HAP-1 (cell line): ENCODE data around the gene GCG.
A peak's percentile ranks its signal among the peaks of the same experiment; 100 is the strongest.

ENCODE experiments used
- DNase-seq, 2 experiments: peaks; one replicate each; pipeline ENCODE4 v3.0.0-alpha.2; 2016 to 2020; ENCODE audit warnings: low spot score in 2 of 2
- H3K27me3 ChIP-seq: fragments of 250-450 bp; sonication (Bioruptor Pico); 2 replicates; pipeline ENCODE4 v1.5.1; 2020; ENCODE audit warnings: low read depth, mild to moderate bottlenecking, moderate library complexity
- H3K36me3 ChIP-seq: fragments of 250-450 bp; sonication (Bioruptor Pico); replicated peaks from 2 replicates; pipeline ENCODE4 v1.5.1; 2020; ENCODE audit warnings: mild to moderate bottlenecking
- H3K4me1 ChIP-seq: fragments of 250-450 bp; sonication (Bioruptor Pico); 2 replicates; pipeline ENCODE4 v1.5.1; 2020; ENCODE audit warnings: mild to moderate bottlenecking
- H3K4me3 ChIP-seq: fragments of 250-450 bp; sonication (Bioruptor Pico); 2 replicates; pipeline ENCODE4 v1.5.1; 2020; ENCODE audit warnings: mild to moderate bottlenecking, moderate library complexity
- H3K9me3 ChIP-seq: fragments of 250-450 bp; sonication (Bioruptor Pico); 2 replicates; pipeline ENCODE4 v1.5.1; 2020; ENCODE audit warnings: mild to moderate bottlenecking, moderate library complexity
- in situ Hi-C: fragments of 300-500 bp; cut with MboI; formaldehyde crosslinking; loops from 3 replicates; pipeline ENCODE4 v1.14.3; 2020; ENCODE audit warnings: low sequenced_read_pairs, inconsistent platforms, mixed read lengths

The GCG gene

GRCh38 chr2:162172802-162173370 lies 20.8 kb upstream of the GCG start:
- Histone ChIP-seq H3K4me1 (no peaks in the 10 kb centered on the region), H3K4me3 (no peak overlapping the region), H3K36me3 (no peaks in the 10 kb centered on the region), H3K27me3 (peaks cover 18% of the 10 kb centered on the region), H3K9me3 (no peaks in the 10 kb centered on the region)
- DNase-seq = no peak
- in situ Hi-C loops = no loop called here

GRCh38 chr2:162166745-162167144 lies 14.7 kb upstream of the GCG start:
- Histone ChIP-seq H3K36me3 (no peaks in the 10 kb centered on the region), H3K9me3 (no peaks in the 10 kb centered on the region), H3K4me3 (no peak overlapping the region), H3K4me1 (no peaks in the 10 kb centered on the region), H3K27me3 (peaks cover 11% of the 10 kb centered on the region; the same call in 1 of the 2 replicates)
- no peak for DNase-seq
- in situ Hi-C loops = no loop called here

- no peak for DNase-seq
- peaks cover 11% of the 10 kb centered on the region; the same call in 1 of the 2 replicates for H3K27me3 ChIP-seq
- H3K9me3 ChIP-seq = no peaks in the 10 kb centered on the region
- H3K4me3 ChIP-seq = no peak overlapping the region
- in situ Hi-C loops = no loop called here
- H3K36me3 ChIP-seq = no peaks in the 10 kb centered on the region
- no peaks in the 10 kb centered on the region for H3K4me1 ChIP-seq
These were observed 14.1 kb upstream of the GCG start for GRCh38 chr2:162166174-162166573.

GRCh38 chr2:162164802-162165201 lies 12.8 kb upstream of the GCG start:
- H3K27me3 ChIP-seq = peaks cover 5% of the 10 kb centered on the region; the same call in 1 of the 2 replicates
- in situ Hi-C loops = no loop called here
- no peaks in the 10 kb centered on the region for H3K9me3 ChIP-seq
- no peaks in the 10 kb centered on the region for H3K36me3 ChIP-seq
- no peak for DNase-seq
- no peaks in the 10 kb centered on the region for H3K4me1 ChIP-seq
- no peak overlapping the region for H3K4me3 ChIP-seq

- H3K4me3 ChIP-seq = no peak overlapping the region
- in situ Hi-C loops = no loop called here
- no peaks in the 10 kb centered on the region for H3K36me3 ChIP-seq
- no peak for DNase-seq
- H3K4me1 ChIP-seq = no peaks in the 10 kb centered on the region
- peaks cover 9% of the 10 kb centered on the region for H3K27me3 ChIP-seq
- H3K9me3 ChIP-seq = no peaks in the 10 kb centered on the region
These were observed 7.4 kb upstream of the GCG start for GRCh38 chr2:162159446-162159845.

- in situ Hi-C loops = no loop called here
- Histone ChIP-seq H3K27me3 (peaks cover 15% of the 10 kb centered on the region), H3K4me3 (no peak overlapping the region), H3K4me1 (no peaks in the 10 kb centered on the region), H3K36me3 (no peaks in the 10 kb centered on the region), H3K9me3 (no peaks in the 10 kb centered on the region)
- no peak for DNase-seq
These were observed 4.1 kb upstream of the GCG start for GRCh38 chr2:162156149-162156548.

GRCh38 chr2:162155093-162155492 lies 3.0 kb upstream of the GCG start:
- Histone ChIP-seq H3K36me3 (no peaks in the 10 kb centered on the region), H3K9me3 (no peaks in the 10 kb centered on the region), H3K4me3 (no peak overlapping the region), H3K4me1 (no peaks in the 10 kb centered on the region), H3K27me3 (peaks cover 15% of the 10 kb centered on the region)
- in situ Hi-C loops = no loop called here
- no peak for DNase-seq

GRCh38 chr2:162153608-162154224 lies 1.7 kb upstream of the GCG start:
- in situ Hi-C loops = no loop called here
- peak; percentile 37 to 77 for DNase-seq
- Histone ChIP-seq H3K4me1 (no peaks in the 10 kb centered on the region), H3K36me3 (no peaks in the 10 kb centered on the region), H3K4me3 (no peak overlapping the region), H3K27me3 (peaks cover 13% of the 10 kb centered on the region), H3K9me3 (no peaks in the 10 kb centered on the region)

GRCh38 chr2:162149940-162150339 lies 2.1 kb downstream of the GCG start:
- in situ Hi-C loops = loop anchor here (25.0 kb wide), 1 partner anchor 563 kb away; no protein-coding TSS in a partner anchor
- H3K27me3 ChIP-seq = peaks cover 7% of the 10 kb centered on the region; the same call in 1 of the 2 replicates
- no peak for DNase-seq
- no peaks in the 10 kb centered on the region for H3K36me3 ChIP-seq
- H3K9me3 ChIP-seq = no peaks in the 10 kb centered on the region
- H3K4me3 ChIP-seq = no peak overlapping the region
- no peaks in the 10 kb centered on the region for H3K4me1 ChIP-seq

GRCh38 chr2:162149466-162149865 lies 2.6 kb downstream of the GCG start:
- DNase-seq = peak in 1 of 2 experiments; percentile 23
- Histone ChIP-seq H3K4me1 (no peaks in the 10 kb centered on the region), H3K36me3 (no peaks in the 10 kb centered on the region), H3K9me3 (no peaks in the 10 kb centered on the region), H3K27me3 (peaks cover 6% of the 10 kb centered on the region; the same call in 1 of the 2 replicates), H3K4me3 (no peak overlapping the region)
- in situ Hi-C loops = loop anchor here (25.0 kb wide), 1 partner anchor 562 kb away; no protein-coding TSS in a partner anchor

GRCh38 chr2:162148956-162149355 lies 3.1 kb downstream of the GCG start:
- Histone ChIP-seq H3K4me1 (no peaks in the 10 kb centered on the region), H3K36me3 (no peaks in the 10 kb centered on the region), H3K9me3 (no peaks in the 10 kb centered on the region), H3K27me3 (peaks cover under 1% of the 10 kb centered on the region; the same call in 1 of the 2 replicates), H3K4me3 (no peak overlapping the region)
- in situ Hi-C loops = loop anchor here (25.0 kb wide), 1 partner anchor 562 kb away; no protein-coding TSS in a partner anchor
- DNase-seq = no peak

GRCh38 chr2:162143969-162144368 lies 8.1 kb downstream of the GCG start:
- H3K4me3 ChIP-seq = no peak overlapping the region
- no peaks in the 10 kb centered on the region for H3K36me3 ChIP-seq
- in situ Hi-C loops = loop anchor here (25.0 kb wide), 1 partner anchor 557 kb away; no protein-coding TSS in a partner anchor
- H3K4me1 ChIP-seq = no peaks in the 10 kb centered on the region
- H3K27me3 ChIP-seq = no peaks in the 10 kb centered on the region
- DNase-seq = no peak
- H3K9me3 ChIP-seq = no peaks in the 10 kb centered on the region

GRCh38 chr2:162138310-162138709 lies 13.7 kb downstream of the GCG start:
- Histone ChIP-seq H3K36me3 (no peaks in the 10 kb centered on the region), H3K27me3 (no peaks in the 10 kb centered on the region), H3K4me1 (peaks cover 6% of the 10 kb centered on the region; the same call in 1 of the 2 replicates)

GRCh38 chr2:162127422-162127821 lies 24.6 kb downstream of the GCG start:
- in situ Hi-C loops = loop anchor here (25.0 kb wide), 1 partner anchor 540 kb away; no protein-coding TSS in a partner anchor
- Histone ChIP-seq H3K9me3 (no peaks in the 10 kb centered on the region), H3K36me3 (no peaks in the 10 kb centered on the region), H3K4me1 (no peaks in the 10 kb centered on the region), H3K27me3 (no peaks in the 10 kb centered on the region), H3K4me3 (no peak overlapping the region)
- no peak for DNase-seq

More at GRCh38 chr2:162138310-162138709, 13.7 kb downstream of the GCG start:
- Histone ChIP-seq H3K9me3 (no peaks in the 10 kb centered on the region), H3K4me3 (no peak overlapping the region)
- in situ Hi-C loops = loop anchor here (25.0 kb wide), 1 partner anchor 551 kb away; no protein-coding TSS in a partner anchor
- DNase-seq = no peak
